Astrocyte of the spinal cord (primary cell): ENCODE results near the gene PTPRC.
A peak's percentile ranks its signal among the peaks of the same experiment; 100 is the strongest.

Source experiments
- DNase-seq: peaks from one replicate; pipeline ENCODE4 v3.0.0; 2011; ENCODE audit warnings: low read depth, low spot score
- H3K4me3 ChIP-seq: 2 replicates; pipeline ENCODE4 v1.5.1; 2011; ENCODE audit warnings: low read depth, mild to moderate bottlenecking, low read length, moderate library complexity
- in situ Hi-C: cut with HindIII; loops from 2 replicates; pipeline ENCODE4 v1.10.0; 2017; ENCODE audit warnings: low sequenced_read_pairs
- TF ChIP-seq, protein P1 (sequence below): IDR thresholded peaks from 2 replicates; pipeline ENCODE4 v1.5.1; 2012; ENCODE audit warnings: low read depth, mild to moderate bottlenecking, low read length, inconsistent platforms

The PTPRC gene

DNA sequence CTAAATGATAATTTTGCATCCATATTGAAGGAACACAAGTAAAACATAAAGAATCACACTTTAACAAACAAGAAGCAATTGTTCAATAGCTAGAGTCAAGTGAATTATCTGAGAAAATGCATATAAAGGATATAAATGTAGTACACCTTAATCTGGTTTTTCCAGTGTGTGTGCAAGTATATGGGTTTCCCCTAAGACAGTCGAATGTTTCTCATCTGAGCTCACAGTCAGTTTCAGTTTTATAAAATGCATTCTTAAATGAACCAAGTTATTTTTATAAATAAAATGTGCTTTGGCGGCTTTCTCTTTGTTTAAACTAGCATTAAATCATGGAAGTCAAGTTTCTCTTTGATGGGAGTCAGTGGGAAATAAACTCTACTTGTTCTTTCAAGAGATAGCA lies 125.9 kb downstream of the PTPRC start:
- DNase-seq: no peak
- in situ Hi-C loops: no loop called here
- no peak overlapping the region for H3K4me3 ChIP-seq
- TF ChIP-seq, protein P1, sequence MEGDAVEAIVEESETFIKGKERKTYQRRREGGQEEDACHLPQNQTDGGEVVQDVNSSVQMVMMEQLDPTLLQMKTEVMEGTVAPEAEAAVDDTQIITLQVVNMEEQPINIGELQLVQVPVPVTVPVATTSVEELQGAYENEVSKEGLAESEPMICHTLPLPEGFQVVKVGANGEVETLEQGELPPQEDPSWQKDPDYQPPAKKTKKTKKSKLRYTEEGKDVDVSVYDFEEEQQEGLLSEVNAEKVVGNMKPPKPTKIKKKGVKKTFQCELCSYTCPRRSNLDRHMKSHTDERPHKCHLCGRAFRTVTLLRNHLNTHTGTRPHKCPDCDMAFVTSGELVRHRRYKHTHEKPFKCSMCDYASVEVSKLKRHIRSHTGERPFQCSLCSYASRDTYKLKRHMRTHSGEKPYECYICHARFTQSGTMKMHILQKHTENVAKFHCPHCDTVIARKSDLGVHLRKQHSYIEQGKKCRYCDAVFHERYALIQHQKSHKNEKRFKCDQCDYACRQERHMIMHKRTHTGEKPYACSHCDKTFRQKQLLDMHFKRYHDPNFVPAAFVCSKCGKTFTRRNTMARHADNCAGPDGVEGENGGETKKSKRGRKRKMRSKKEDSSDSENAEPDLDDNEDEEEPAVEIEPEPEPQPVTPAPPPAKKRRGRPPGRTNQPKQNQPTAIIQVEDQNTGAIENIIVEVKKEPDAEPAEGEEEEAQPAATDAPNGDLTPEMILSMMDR: no peak

DNA sequence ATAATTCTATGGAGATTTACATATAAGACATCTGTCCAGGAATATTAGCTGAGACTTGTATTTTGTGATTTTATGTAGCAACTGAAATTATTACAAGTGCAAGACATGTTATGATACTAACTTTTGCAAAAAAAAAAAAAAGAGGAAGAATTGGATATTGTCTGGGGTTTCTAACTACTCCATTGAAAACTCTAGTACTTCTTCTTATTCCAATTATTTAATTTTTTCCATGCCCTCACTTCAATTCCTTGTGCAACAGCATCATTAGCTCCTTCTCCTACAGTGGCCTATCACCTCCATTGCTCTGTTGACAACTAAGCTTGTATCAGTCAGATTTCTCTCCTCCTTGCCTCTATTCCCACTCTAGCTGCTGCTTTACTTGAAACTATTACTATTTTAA lies 126.6 kb downstream of the PTPRC start:
- TF ChIP-seq, protein P1: no peak
- no peak overlapping the region for H3K4me3 ChIP-seq
- in situ Hi-C loops: no loop called here
- DNase-seq: no peak

DNA sequence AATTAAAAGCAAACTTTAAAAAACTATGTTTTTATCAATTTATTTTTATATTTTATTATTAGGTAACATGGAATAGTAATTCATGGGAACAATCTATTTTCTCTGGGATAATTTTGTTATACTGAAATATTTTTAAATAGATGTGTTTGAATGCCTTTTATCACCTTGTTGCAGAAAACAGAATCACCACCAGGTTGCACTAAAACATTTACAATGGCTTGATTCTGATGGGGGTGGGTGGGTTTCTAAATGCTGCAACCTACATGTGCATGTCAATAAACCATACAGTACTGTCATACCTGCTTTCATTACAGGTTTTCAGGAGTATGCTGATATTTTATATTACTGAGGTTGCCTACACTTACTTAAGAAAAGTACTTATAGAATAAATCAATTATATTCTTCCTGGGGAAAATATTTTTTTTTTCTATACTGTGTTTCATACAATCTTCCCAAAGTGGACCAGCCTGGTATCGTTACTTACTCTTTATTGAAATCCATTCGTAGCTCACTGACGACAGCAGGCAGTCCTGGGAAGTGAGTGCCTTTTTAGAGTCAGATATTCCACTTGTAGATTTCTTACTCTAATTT lies 132.8 kb downstream of the PTPRC start:
- in situ Hi-C loops: no loop called here
- TF ChIP-seq, protein P1: peak; percentile 64
- H3K4me3 ChIP-seq: no peak overlapping the region
- peak; percentile 76 for DNase-seq

DNA sequence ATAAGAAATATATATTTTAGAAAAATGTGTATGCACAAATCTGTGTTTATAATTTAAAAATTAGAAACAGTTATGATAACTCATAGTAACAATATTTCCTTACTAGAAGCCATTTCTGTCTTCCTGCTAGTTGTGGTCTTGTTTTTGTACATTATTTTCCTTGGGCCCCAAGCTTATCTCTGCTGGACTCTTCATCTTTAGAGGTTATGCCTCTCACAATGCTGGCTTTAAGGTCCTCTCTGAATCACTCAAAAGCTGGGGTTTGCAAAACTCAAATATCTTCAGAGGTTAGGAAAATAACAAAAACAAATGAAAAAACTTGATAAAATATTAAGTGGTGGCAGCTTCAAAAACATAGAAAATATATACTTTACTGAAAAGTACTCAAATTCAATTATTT lies 133.8 kb downstream of the PTPRC start:
- in situ Hi-C loops: no loop called here
- H3K4me3 ChIP-seq: no peak overlapping the region
- TF ChIP-seq, protein P1: no peak
- DNase-seq: peak; percentile 29

DNA sequence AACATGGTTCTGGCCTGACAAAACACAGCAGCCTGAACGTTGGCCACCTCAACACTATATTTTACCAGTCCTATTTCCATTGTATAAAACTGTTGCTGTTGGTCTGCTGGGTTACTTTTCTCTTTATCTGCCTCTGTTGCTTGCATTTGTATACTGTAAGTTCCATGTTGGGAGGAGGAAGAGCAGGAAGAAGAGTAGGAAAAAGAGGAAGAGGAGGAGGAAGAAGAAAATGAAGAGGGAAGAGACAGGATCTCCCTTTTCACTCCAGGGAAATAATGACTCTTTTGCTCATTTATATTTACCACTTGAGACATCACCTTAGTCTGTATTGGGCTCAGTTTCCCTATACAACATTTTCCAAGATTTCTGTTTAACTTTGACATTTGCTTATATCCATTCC lies 134.2 kb downstream of the PTPRC start:
- H3K4me3 ChIP-seq: no peak overlapping the region
- no peak for DNase-seq
- in situ Hi-C loops: no loop called here
- TF ChIP-seq, protein P1: no peak

DNA sequence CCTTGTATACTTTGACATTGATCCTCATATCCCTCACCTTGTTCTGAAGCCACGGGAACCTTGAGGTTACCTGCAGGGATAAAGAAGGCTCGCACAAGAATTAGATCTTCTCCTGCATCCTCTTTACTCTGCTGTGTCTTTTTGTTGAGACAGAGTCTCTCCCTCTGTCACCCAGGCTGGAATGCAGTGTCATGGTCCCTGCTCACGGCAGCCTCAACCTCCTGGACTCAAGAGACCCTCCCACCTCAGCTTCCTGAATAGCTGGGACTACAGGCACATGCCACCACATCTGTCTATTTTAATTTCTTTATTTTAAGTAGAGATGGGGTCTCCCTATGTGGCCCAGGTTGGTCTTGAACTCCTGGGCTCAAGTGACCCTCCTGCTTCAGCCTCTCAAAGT lies 134.7 kb downstream of the PTPRC start:
- in situ Hi-C loops: no loop called here
- TF ChIP-seq, protein P1: no peak
- no peak for DNase-seq
- no peak overlapping the region for H3K4me3 ChIP-seq

DNA sequence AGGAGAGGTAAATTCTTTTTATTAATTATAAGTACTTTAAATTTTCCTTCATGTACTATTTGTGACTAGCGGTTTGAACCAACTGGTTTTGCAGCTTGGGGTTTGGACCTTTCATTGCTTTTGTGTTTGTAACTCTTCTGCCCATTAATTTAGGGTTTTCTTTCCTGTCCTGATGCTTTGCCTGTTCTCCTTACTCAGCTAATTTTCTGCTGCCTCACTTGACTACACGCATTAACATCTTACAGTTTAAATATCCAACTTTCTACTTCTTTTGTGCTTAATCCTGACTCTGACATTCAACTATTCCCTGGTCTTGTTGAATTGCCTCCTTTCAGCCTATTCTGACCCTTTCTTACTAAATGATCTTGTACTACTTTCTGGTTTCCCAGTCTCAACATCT lies 135.6 kb downstream of the PTPRC start:
- in situ Hi-C loops: no loop called here
- TF ChIP-seq, protein P1: no peak
- no peak for DNase-seq
- no peak overlapping the region for H3K4me3 ChIP-seq
